Keratinocyte (primary cell): ENCODE results near the gene F7. TPM values are rescaled to one million over a fixed set of nuclear protein-coding genes. Genes with fewer than 3 reads are reported as not detected.

Experiments
- DNase-seq: peaks from one replicate; pipeline ENCODE4 v3.0.0-alpha.2; 2011; ENCODE audit warnings: low read depth, missing footprints, low spot score
- FAIRE-seq: peaks from 2 replicates; lab custom pipeline; 2011; peaks lifted over from hg19 to GRCh38; lab: Jason Lieb, UNC
- H2AFZ ChIP-seq: 2 replicates; pipeline ENCODE4 v1.6.0; 2012; ENCODE audit warnings: low read length, control low read depth, inconsistent platforms; ENCODE audit not compliant: control insufficient read depth
- H3K27ac ChIP-seq: 2 replicates; pipeline ENCODE4 v1.5.1; 2011; ENCODE audit warnings: low read length; ENCODE audit not compliant: control insufficient read depth, insufficient read depth
- H3K27me3 ChIP-seq: 3 replicates; pipeline ENCODE4 v1.6.0; 2011; ENCODE audit warnings: low read length; ENCODE audit not compliant: control insufficient read depth, insufficient read depth; ENCODE audit errors: extremely low read depth
- H3K36me3 ChIP-seq, 2 experiments: 2 replicates in 1 of 2; 3 replicates in 1 of 2; pipeline ENCODE4 v1.5.1; 2011; ENCODE audit warnings: low read length in 2 of 2, mild to moderate bottlenecking in 1 of 2; ENCODE audit not compliant: control insufficient read depth in 2 of 2, insufficient read depth in 2 of 2; ENCODE audit errors: extremely low read depth in 1 of 2
- H3K4me1 ChIP-seq: 3 replicates; pipeline ENCODE4 v1.5.1; 2011; ENCODE audit warnings: low read length; ENCODE audit not compliant: control insufficient read depth, insufficient read depth; ENCODE audit errors: extremely low read depth
- H3K4me2 ChIP-seq: 3 replicates; pipeline ENCODE4 v1.6.0; 2011; ENCODE audit warnings: low read depth, low read length; ENCODE audit not compliant: control insufficient read depth, insufficient read depth; ENCODE audit errors: extremely low read depth
- H3K4me3 ChIP-seq, 3 experiments: fragments of 200-600 bp in 1 of 3; sonication (generic) in 1 of 3; 2 replicates in 2 of 3; 3 replicates in 1 of 3; pipeline ENCODE4 v1.5.1; 2011 to 2016; ENCODE audit warnings: low read length in 3 of 3, mild to moderate bottlenecking in 3 of 3, control low read depth in 2 of 3, inconsistent platforms in 1 of 3, low read depth in 1 of 3, mixed read lengths in 1 of 3, mixed run types in 1 of 3, moderate library complexity in 1 of 3; ENCODE audit not compliant: control insufficient read depth in 2 of 3, insufficient read depth in 2 of 3; ENCODE audit errors: extremely low read depth in 1 of 3
- H3K79me2 ChIP-seq: 2 replicates; pipeline ENCODE4 v1.6.0; 2012; ENCODE audit warnings: low read length; ENCODE audit not compliant: control insufficient read depth, insufficient read depth
- H3K9ac ChIP-seq: 3 replicates; pipeline ENCODE4 v1.6.0; 2011; ENCODE audit warnings: low read length; ENCODE audit not compliant: control insufficient read depth, insufficient read depth; ENCODE audit errors: extremely low read depth
- H3K9me1 ChIP-seq: 3 replicates; pipeline ENCODE4 v1.6.0; 2011; ENCODE audit warnings: low read length; ENCODE audit not compliant: control insufficient read depth, insufficient read depth; ENCODE audit errors: extremely low read depth
- H3K9me3 ChIP-seq: 2 replicates; pipeline ENCODE4 v1.5.1; 2012; ENCODE audit warnings: low read depth, low read length; ENCODE audit not compliant: control insufficient read depth
- H4K20me1 ChIP-seq: 3 replicates; pipeline ENCODE4 v1.6.0; 2011; ENCODE audit warnings: low read length; ENCODE audit not compliant: control insufficient read depth, insufficient read depth; ENCODE audit errors: extremely low read depth
- EZH2 ChIP-seq: IDR thresholded peaks from one replicate; pipeline ENCODE4 v1.6.1; 2012; ENCODE audit warnings: inconsistent platforms, mild to moderate bottlenecking, low read length, moderate library complexity
- dilution Hi-C: fragments of 300-500 bp; cut with MboI; formaldehyde crosslinking; loops from one replicate; pipeline ENCODE4 v1.7.0; 2020; ENCODE audit warnings: low sequenced_read_pairs; ENCODE audit not compliant: extremely low pct_ligation_motif_present
- polyA plus RNA-seq, 5 experiments: library from polyadenylated mRNA; depleted of rRNA in 3 of 5; stranded (reverse) in 3 of 5; stranded (forward) in 1 of 5; unstranded in 1 of 5; fragments of >200 nt; gene quantifications; 1 replicate in 1 of 5; 2 replicates in 3 of 5; 3 replicates in 1 of 5; pipeline versions ENCODE4 v1.2.1 to v1.2.3, GENCODE V29; 2011 to 2012; ENCODE audit warnings: missing spikeins in 2 of 5, low read depth in 1 of 5, low replicate concordance in 1 of 5
- TF ChIP-seq, protein P1 (sequence below), 3 experiments: IDR thresholded peaks in 1 of 3; conservative IDR thresholded peaks in 1 of 3; optimal IDR thresholded peaks in 1 of 3; 2 replicates in 2 of 3; 3 replicates in 1 of 3; pipeline versions ENCODE3 to v1.5.1; 2011; ENCODE audit warnings: low read length in 3 of 3, mild to moderate bottlenecking in 3 of 3, moderate library complexity in 2 of 3, control low read depth in 1 of 3, inconsistent platforms in 1 of 3; ENCODE audit not compliant: insufficient read depth in 2 of 3; ENCODE audit errors: extremely low read depth in 1 of 3

F7 gene
- polyA plus RNA-seq, 1 donor (not counting 4 experiments of a cell fraction or from before 2014, with no cell fraction given), result not detected

DNA sequence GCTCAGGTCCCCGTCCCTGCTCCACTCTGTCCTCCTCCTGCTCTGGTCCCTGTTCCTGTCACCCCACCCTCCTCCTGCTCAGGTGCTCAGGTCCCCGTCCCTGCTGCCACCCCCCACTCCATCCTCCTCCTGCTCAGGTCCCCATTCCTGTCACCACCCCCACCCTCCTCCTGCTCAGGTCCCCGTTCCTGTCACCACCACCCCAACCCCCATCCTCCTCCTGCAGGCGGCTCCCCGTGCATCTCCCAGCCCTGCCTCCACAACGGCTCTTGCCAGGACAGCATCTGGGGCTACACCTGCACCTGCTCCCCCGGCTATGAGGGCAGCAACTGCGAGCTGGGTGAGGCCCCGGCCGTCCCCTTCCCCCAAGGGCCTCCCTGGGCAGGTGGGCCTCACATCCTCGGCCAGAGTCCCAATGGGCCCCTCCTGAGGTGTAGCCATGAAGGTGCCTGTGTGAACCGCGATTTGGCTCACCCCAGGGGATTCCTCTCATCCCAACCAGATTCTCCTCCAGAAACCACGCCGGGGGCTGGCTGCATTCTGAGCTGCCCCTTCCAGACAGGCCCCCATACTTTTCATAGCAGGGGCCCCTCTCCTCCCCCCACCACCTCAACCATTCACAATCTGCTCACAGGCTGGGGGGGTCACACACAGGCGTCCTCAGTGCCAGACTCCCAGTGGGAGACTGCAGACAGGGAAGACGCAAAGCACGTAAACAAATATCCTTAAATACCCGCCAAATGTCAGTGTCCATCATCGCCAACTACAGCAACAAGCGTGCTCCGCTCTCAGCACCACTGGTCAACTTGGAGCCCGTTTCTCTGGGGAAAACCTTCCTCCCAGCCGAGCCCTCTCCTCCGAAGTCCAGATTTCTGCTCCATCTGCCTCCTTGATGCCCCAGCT, 57.4 kb downstream of the F7 start:
- FAIRE-seq, result no peak
- H3K27me3 ChIP-seq, result peaks cover 20% of the 10 kb centered on the region

DNA sequence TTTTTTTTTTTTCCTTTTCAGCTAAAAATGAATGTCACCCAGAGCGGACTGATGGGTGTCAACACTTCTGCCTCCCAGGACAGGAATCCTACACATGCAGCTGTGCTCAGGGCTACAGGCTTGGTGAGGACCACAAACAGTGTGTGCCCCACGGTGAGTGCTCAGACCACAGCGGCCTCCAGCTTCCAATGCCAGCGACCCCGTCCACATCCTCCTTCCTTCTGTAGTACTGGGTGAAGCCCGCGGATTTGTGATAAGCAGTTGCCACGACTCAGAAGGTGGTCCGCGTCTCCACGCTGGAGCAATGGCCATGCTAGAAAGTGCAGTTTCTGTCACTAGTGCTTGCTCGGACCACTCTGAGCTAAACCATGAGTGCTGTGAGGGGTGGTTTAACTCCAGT, 58.9 kb downstream of the F7 start:
- Histone ChIP-seq H2AFZ (no peak overlapping the region), H3K9ac (no peak overlapping the region), H3K9me1 (no peaks in the 10 kb centered on the region), H3K9me3 (no peaks in the 10 kb centered on the region), H3K27me3 (peaks cover 18% of the 10 kb centered on the region), H3K4me2 (no peak overlapping the region), H3K4me1 (no peaks in the 10 kb centered on the region), H3K79me2 (no peaks in the 10 kb centered on the region), H3K27ac (no peak overlapping the region), H3K36me3 (peaks cover 0 to 2% of the 10 kb centered on the region in 2 experiments), H4K20me1 (no peaks in the 10 kb centered on the region), H3K4me3 (no peak overlapping the region)
- DNase-seq (no peak), FAIRE-seq (no peak)
- dilution Hi-C loops, result no loop called here
- no peak for TF ChIP-seq EZH2
- TF ChIP-seq, protein P1, sequence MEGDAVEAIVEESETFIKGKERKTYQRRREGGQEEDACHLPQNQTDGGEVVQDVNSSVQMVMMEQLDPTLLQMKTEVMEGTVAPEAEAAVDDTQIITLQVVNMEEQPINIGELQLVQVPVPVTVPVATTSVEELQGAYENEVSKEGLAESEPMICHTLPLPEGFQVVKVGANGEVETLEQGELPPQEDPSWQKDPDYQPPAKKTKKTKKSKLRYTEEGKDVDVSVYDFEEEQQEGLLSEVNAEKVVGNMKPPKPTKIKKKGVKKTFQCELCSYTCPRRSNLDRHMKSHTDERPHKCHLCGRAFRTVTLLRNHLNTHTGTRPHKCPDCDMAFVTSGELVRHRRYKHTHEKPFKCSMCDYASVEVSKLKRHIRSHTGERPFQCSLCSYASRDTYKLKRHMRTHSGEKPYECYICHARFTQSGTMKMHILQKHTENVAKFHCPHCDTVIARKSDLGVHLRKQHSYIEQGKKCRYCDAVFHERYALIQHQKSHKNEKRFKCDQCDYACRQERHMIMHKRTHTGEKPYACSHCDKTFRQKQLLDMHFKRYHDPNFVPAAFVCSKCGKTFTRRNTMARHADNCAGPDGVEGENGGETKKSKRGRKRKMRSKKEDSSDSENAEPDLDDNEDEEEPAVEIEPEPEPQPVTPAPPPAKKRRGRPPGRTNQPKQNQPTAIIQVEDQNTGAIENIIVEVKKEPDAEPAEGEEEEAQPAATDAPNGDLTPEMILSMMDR (optimal IDR thresholded peaks at IDR 0.05 in 1 of 3, IDR thresholded peaks at IDR 0.05 in 1 of 3, conservative IDR thresholded peaks at IDR 0.05 in 1 of 3; ENCODE audit: extremely low read depth in 1 of 3, insufficient read depth in 2 of 3, low read length in 3 of 3), result no peak

More for the DNA sequence above, 57.4 kb downstream of the F7 start:
- dilution Hi-C loops, result no loop called here
- H3K4me1 ChIP-seq, result no peaks in the 10 kb centered on the region
- no peak for DNase-seq
- no peaks in the 10 kb centered on the region for H3K79me2 ChIP-seq
- H3K4me2 ChIP-seq, result no peak overlapping the region
- TF ChIP-seq, protein P1 (optimal IDR thresholded peaks at IDR 0.05 in 1 of 3, IDR thresholded peaks at IDR 0.05 in 1 of 3, conservative IDR thresholded peaks at IDR 0.05 in 1 of 3; ENCODE audit: extremely low read depth in 1 of 3, insufficient read depth in 2 of 3, low read length in 3 of 3), result no peak
- TF ChIP-seq EZH2, result no peak
- H4K20me1 ChIP-seq, result no peaks in the 10 kb centered on the region
- H2AFZ ChIP-seq, result no peak overlapping the region
- no peaks in the 10 kb centered on the region for H3K9me3 ChIP-seq
- no peak overlapping the region for H3K27ac ChIP-seq
- H3K9ac ChIP-seq, result no peak overlapping the region
- H3K36me3 ChIP-seq, result peaks cover 0 to under 1% of the 10 kb centered on the region in 2 experiments
- H3K9me1 ChIP-seq, result no peaks in the 10 kb centered on the region
- no peak overlapping the region for H3K4me3 ChIP-seq
